Uterus (tissue), 4 donors: ENCODE results near the gene LHPP. TPM values are rescaled to one million over a fixed set of nuclear protein-coding genes. Genes with fewer than 3 reads are reported as not detected.

Experiments used
- DNase-seq, 2 donors: peaks; one replicate each; pipeline ENCODE4 v3.0.0-alpha.2; 2019 to 2020
- H3K27ac ChIP-seq, 2 donors: fragments of 200-600 bp; sonication (generic); 1 replicate in 1 of 2; 2 replicates in 1 of 2; pipeline ENCODE4 v1.5.1; 2016 to 2018
- H3K27me3 ChIP-seq, 2 donors: fragments of 200-600 bp; sonication (generic); one replicate each; pipeline ENCODE4 v1.5.1; 2018 to 2019; ENCODE audit warnings: control low read depth in 1 of 2
- H3K36me3 ChIP-seq, 2 donors: fragments of 200-600 bp; sonication (generic); one replicate each; pipeline ENCODE4 v1.5.1; 2019; ENCODE audit warnings: control low read depth in 1 of 2
- H3K4me1 ChIP-seq, 2 donors: fragments of 200-600 bp; sonication (generic); one replicate each; pipeline ENCODE4 v1.5.1; 2018 to 2019; ENCODE audit warnings: control low read depth in 1 of 2
- H3K4me3 ChIP-seq, 2 donors: fragments of 200-600 bp; sonication (generic); 1 replicate in 1 of 2; 2 replicates in 1 of 2; pipeline ENCODE4 v1.5.1; 2018 to 2019; ENCODE audit warnings: mild to moderate bottlenecking in 1 of 2
- H3K9me3 ChIP-seq, 2 donors: fragments of 200-600 bp; sonication (generic); one replicate each; pipeline ENCODE4 v1.5.1; 2019; ENCODE audit warnings: control low read depth in 1 of 2
- POLR2A ChIP-seq, 2 donors: fragments of 450-650 bp; IDR thresholded peaks; one replicate each; pipeline ENCODE4 v1.6.1; 2016; ENCODE audit warnings: antibody characterized with exemption in 2 of 2, mild to moderate bottlenecking in 1 of 2, moderate library complexity in 1 of 2
- intact Hi-C: fragments of 100-400 bp; cut with DNase I; formaldehyde crosslinking; loops from one replicate; pipeline ENCODE4 v1.15.1; 2023; ENCODE audit warnings: low total_unique reads
- total RNA-seq, 4 donors: library from RNA; depleted of rRNA in 3 of 4; stranded (reverse); fragments of >200 nt in 3 of 4; gene quantifications; one replicate each; pipeline versions ENCODE4 v1.1.0 to v1.2.4, GENCODE V29; 2014 to 2023
- TF ChIP-seq, protein P1 (sequence below), 4 experiments: fragments of 200-600 bp in 2 of 4; fragments of 450-650 bp in 2 of 4; sonication (generic) in 2 of 4; IDR thresholded peaks; one replicate each; pipeline ENCODE4 v1.5.1; 2016 to 2019; ENCODE audit warnings: antibody characterized with exemption in 4 of 4, mild to moderate bottlenecking in 2 of 4, moderate library complexity in 1 of 4
- donor health status: DM: yes; HTN: yes; CAD: no.

Gene LHPP
- total RNA-seq, 4 donors from 2014 or later, result 0.51 to 23.2 (median 15.3) TPM; not detected in 1

DNA sequence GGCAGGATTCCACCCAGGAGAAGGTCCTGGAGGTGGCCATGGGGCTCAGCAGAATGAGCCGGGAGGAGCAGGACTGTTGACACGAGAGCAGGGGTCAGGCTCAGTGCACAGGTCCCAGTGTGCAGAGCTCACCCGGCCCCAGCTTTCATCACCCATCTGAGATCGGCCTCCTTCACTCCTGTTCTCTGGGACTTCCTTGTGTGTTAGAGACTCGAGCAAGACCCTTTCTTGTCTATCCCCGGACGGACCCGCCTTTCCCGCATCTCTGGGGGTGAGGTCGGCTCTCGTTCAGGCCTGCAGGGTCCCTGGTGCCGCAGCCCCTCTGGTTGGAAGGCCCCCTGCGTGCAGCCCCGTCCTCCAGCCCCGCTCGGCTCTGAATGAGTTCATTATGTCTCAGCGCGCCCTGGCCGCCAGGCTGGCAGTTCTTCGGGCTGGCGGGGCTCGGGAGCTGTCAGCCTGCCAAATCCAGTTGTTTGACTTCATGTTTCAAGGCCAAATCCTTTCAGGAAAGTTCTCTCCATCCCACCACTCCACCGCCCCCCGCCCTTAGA, 127.9 kb downstream of the LHPP start:
- H3K4me1 ChIP-seq, result peaks cover 0 to 3% of the 10 kb centered on the region in 2 donors
- H3K27ac ChIP-seq, result peak overlapping the region in 1 of 2 donors; percentile 61
- DNase-seq, result no peak
- intact Hi-C loops, result no loop called here
- TF ChIP-seq POLR2A (IDR thresholded peaks at IDR 0.05), result no peak
- TF ChIP-seq, protein P1, sequence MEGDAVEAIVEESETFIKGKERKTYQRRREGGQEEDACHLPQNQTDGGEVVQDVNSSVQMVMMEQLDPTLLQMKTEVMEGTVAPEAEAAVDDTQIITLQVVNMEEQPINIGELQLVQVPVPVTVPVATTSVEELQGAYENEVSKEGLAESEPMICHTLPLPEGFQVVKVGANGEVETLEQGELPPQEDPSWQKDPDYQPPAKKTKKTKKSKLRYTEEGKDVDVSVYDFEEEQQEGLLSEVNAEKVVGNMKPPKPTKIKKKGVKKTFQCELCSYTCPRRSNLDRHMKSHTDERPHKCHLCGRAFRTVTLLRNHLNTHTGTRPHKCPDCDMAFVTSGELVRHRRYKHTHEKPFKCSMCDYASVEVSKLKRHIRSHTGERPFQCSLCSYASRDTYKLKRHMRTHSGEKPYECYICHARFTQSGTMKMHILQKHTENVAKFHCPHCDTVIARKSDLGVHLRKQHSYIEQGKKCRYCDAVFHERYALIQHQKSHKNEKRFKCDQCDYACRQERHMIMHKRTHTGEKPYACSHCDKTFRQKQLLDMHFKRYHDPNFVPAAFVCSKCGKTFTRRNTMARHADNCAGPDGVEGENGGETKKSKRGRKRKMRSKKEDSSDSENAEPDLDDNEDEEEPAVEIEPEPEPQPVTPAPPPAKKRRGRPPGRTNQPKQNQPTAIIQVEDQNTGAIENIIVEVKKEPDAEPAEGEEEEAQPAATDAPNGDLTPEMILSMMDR (IDR thresholded peaks at IDR 0.05), result no peak
- H3K36me3 ChIP-seq, result no peaks in the 10 kb centered on the region
- H3K4me3 ChIP-seq, result no peak overlapping the region
- H3K27me3 ChIP-seq, result no peaks in the 10 kb centered on the region
- no peaks in the 10 kb centered on the region for H3K9me3 ChIP-seq

- DNase-seq, result no peak
- Histone ChIP-seq H3K4me3 (no peak overlapping the region), H3K27ac (no peak overlapping the region)
These were observed 128.8 kb downstream of the LHPP start for GRCh38 chr10:124590216-124591122.

DNA sequence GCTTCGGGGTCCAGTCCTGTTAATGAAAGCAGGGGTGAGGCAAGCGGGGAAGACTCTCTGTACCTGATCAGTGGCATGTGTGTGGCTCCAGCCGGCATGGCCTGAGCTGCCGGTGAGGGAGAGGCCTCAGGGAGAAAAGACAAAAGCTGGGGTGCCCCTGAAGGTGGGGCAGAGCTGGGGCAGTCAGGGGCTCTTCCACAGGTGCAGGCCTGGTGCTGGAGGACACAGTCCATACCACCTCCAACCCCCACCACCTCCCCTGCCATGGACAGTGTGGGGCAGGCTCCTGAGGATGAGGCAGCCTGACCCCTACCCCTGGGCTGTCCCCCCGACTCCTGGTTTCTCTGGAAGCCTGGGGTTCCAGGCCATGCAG, 129.5 kb downstream of the LHPP start:
- intact Hi-C loops, result no loop called here
- DNase-seq, result no peak
- Histone ChIP-seq H3K9me3 (no peaks in the 10 kb centered on the region), H3K4me3 (no peak overlapping the region), H3K27me3 (no peaks in the 10 kb centered on the region), H3K27ac (no peak overlapping the region), H3K4me1 (peaks cover 0 to 3% of the 10 kb centered on the region in 2 donors), H3K36me3 (no peaks in the 10 kb centered on the region)
- TF ChIP-seq, protein P1 (IDR thresholded peaks at IDR 0.05), result no peak
- no peak for TF ChIP-seq POLR2A (IDR thresholded peaks at IDR 0.05)

More at GRCh38 chr10:124590216-124591122, 128.8 kb downstream of the LHPP start:
- intact Hi-C loops, result no loop called here
- H3K27me3 ChIP-seq, result no peaks in the 10 kb centered on the region
- peaks cover 0 to 3% of the 10 kb centered on the region in 2 donors for H3K4me1 ChIP-seq
- TF ChIP-seq, protein P1 (IDR thresholded peaks at IDR 0.05), result no peak
- no peak for TF ChIP-seq POLR2A (IDR thresholded peaks at IDR 0.05)
- H3K9me3 ChIP-seq, result no peaks in the 10 kb centered on the region
- no peaks in the 10 kb centered on the region for H3K36me3 ChIP-seq

GRCh38 chr10:124592101-124592500, 130.5 kb downstream of the LHPP start:
- no peaks in the 10 kb centered on the region for H3K36me3 ChIP-seq
- TF ChIP-seq, protein P1 (IDR thresholded peaks at IDR 0.05), result no peak
- TF ChIP-seq POLR2A (IDR thresholded peaks at IDR 0.05), result no peak
- no peak overlapping the region for H3K4me3 ChIP-seq
- H3K9me3 ChIP-seq, result no peaks in the 10 kb centered on the region
- H3K4me1 ChIP-seq, result peaks cover 0 to 3% of the 10 kb centered on the region in 2 donors
- DNase-seq, result no peak
- no peaks in the 10 kb centered on the region for H3K27me3 ChIP-seq
- intact Hi-C loops, result no loop called here
- no peak overlapping the region for H3K27ac ChIP-seq
